SJCRH30 (cell line): Measurements from ENCODE around the gene CPNE5. TPM values are rescaled to one million over a fixed set of nuclear protein-coding genes. Genes with fewer than 3 reads are reported as not detected.

Experiments used
- DNase-seq, 2 experiments: peaks; one replicate each; pipeline ENCODE4 v3.0.0-alpha.2; 2015 to 2020
- H3K27ac ChIP-seq: fragments of 250-450 bp; sonication (Bioruptor Pico); 2 replicates; pipeline ENCODE4 v1.5.1; 2020; ENCODE audit warnings: mild to moderate bottlenecking, moderate library complexity
- H3K27me3 ChIP-seq: fragments of 250-450 bp; sonication (Bioruptor Pico); 2 replicates; pipeline ENCODE4 v1.5.1; 2020; ENCODE audit warnings: mild to moderate bottlenecking, moderate library complexity
- H3K36me3 ChIP-seq: fragments of 250-450 bp; sonication (Bioruptor Pico); 2 replicates; pipeline ENCODE4 v1.5.1; 2020; ENCODE audit warnings: mild to moderate bottlenecking, moderate library complexity
- H3K4me1 ChIP-seq: fragments of 250-450 bp; sonication (Bioruptor Pico); 2 replicates; pipeline ENCODE4 v1.5.1; 2020; ENCODE audit warnings: mild to moderate bottlenecking, moderate library complexity
- H3K4me3 ChIP-seq: fragments of 250-450 bp; sonication (Bioruptor Pico); 2 replicates; pipeline ENCODE4 v1.5.1; 2020; ENCODE audit warnings: mild to moderate bottlenecking, moderate library complexity
- H3K9me3 ChIP-seq: fragments of 250-450 bp; sonication (Bioruptor Pico); replicated peaks from 2 replicates; pipeline ENCODE4 v1.5.1; 2020; ENCODE audit warnings: mild to moderate bottlenecking, moderate library complexity
- total RNA-seq: library from RNA; depleted of rRNA; stranded (reverse); fragments of >200 nt; shearing (Covaris generic); gene quantifications from 2 replicates; pipeline ENCODE4 v1.2.3, GENCODE V29; 2014

Gene CPNE5
- total RNA-seq, 1 experiment from 2014 or later = 0.57 TPM

GRCh38 chr6:36834576-36835341, 4.5 kb downstream of the CPNE5 start:
- Histone ChIP-seq H3K36me3 (no peaks in the 10 kb centered on the region), H3K4me3 (no peak overlapping the region), H3K27ac (no peak overlapping the region), H3K27me3 (peaks cover 11% of the 10 kb centered on the region; the same call in 1 of the 2 replicates), H3K4me1 (no peaks in the 10 kb centered on the region), H3K9me3 (no peaks in the 10 kb centered on the region)
- peak; percentile 51 to 65 for DNase-seq

- H3K27me3 ChIP-seq = peaks cover 3% of the 10 kb centered on the region; the same call in 1 of the 2 replicates
- H3K9me3 ChIP-seq = no peaks in the 10 kb centered on the region
- no peak for DNase-seq
- no peak overlapping the region for H3K27ac ChIP-seq
- no peaks in the 10 kb centered on the region for H3K4me1 ChIP-seq
- no peaks in the 10 kb centered on the region for H3K36me3 ChIP-seq
- no peak overlapping the region for H3K4me3 ChIP-seq
These were observed 6.0 kb downstream of the CPNE5 start for GRCh38 chr6:36833182-36833789.

- no peaks in the 10 kb centered on the region for H3K36me3 ChIP-seq
- H3K27me3 ChIP-seq = no peaks in the 10 kb centered on the region; the same call in 1 of the 2 replicates
- H3K27ac ChIP-seq = no peak overlapping the region
- no peaks in the 10 kb centered on the region for H3K9me3 ChIP-seq
- no peak overlapping the region for H3K4me3 ChIP-seq
- no peak for DNase-seq
- H3K4me1 ChIP-seq = peaks cover 3% of the 10 kb centered on the region; the same call in 1 of the 2 replicates
These were observed 6.9 kb downstream of the CPNE5 start for GRCh38 chr6:36832313-36832712.

- H3K4me3 ChIP-seq = no peak overlapping the region
- no peak overlapping the region for H3K27ac ChIP-seq
- no peaks in the 10 kb centered on the region for H3K27me3 ChIP-seq
- DNase-seq = no peak
- no peaks in the 10 kb centered on the region for H3K9me3 ChIP-seq
- H3K36me3 ChIP-seq = no peaks in the 10 kb centered on the region
- peaks cover 4% of the 10 kb centered on the region; the same call in 1 of the 2 replicates for H3K4me1 ChIP-seq
These were observed 8.7 kb downstream of the CPNE5 start for GRCh38 chr6:36830577-36830976.

GRCh38 chr6:36829919-36830544, 9.2 kb downstream of the CPNE5 start:
- Histone ChIP-seq H3K36me3 (no peaks in the 10 kb centered on the region), H3K4me1 (peaks cover 4% of the 10 kb centered on the region; the same call in 1 of the 2 replicates), H3K9me3 (no peaks in the 10 kb centered on the region), H3K27me3 (no peaks in the 10 kb centered on the region), H3K4me3 (no peak overlapping the region), H3K27ac (no peak overlapping the region)
- no peak for DNase-seq

GRCh38 chr6:36827261-36828079, 11.8 kb downstream of the CPNE5 start:
- Histone ChIP-seq H3K36me3 (no peaks in the 10 kb centered on the region), H3K4me3 (peak overlapping the region; percentile 25), H3K27ac (peak overlapping the region; percentile 24), H3K27me3 (0 out of 2 replicates have a peak, but pooled peaks cover 5% of the 10 kb centered on the region), H3K9me3 (no peaks in the 10 kb centered on the region), H3K4me1 (peaks cover 4% of the 10 kb centered on the region; the same call in 1 of the 2 replicates)
- peak; percentile 59 to 71 for DNase-seq

- DNase-seq = no peak
- Histone ChIP-seq H3K27ac (no peak overlapping the region), H3K9me3 (no peaks in the 10 kb centered on the region), H3K36me3 (no peaks in the 10 kb centered on the region), H3K4me1 (peaks cover 4% of the 10 kb centered on the region; the same call in 1 of the 2 replicates), H3K27me3 (0 out of 2 replicates have a peak, but pooled peaks cover 5% of the 10 kb centered on the region), H3K4me3 (peak overlapping the region; percentile 25)
These were observed 12.6 kb downstream of the CPNE5 start for GRCh38 chr6:36826520-36827227.

GRCh38 chr6:36825994-36826393, 13.2 kb downstream of the CPNE5 start:
- Histone ChIP-seq H3K36me3 (no peaks in the 10 kb centered on the region), H3K27me3 (0 out of 2 replicates have a peak, but pooled peaks cover 5% of the 10 kb centered on the region), H3K27ac (no peak overlapping the region), H3K9me3 (no peaks in the 10 kb centered on the region), H3K4me3 (no peak overlapping the region), H3K4me1 (peaks cover 9% of the 10 kb centered on the region)
- DNase-seq = no peak

GRCh38 chr6:36825452-36825851, 13.8 kb downstream of the CPNE5 start:
- H3K9me3 ChIP-seq = no peaks in the 10 kb centered on the region
- H3K4me1 ChIP-seq = peaks cover 14% of the 10 kb centered on the region
- no peak overlapping the region for H3K27ac ChIP-seq
- 0 out of 2 replicates have a peak, but pooled peaks cover 5% of the 10 kb centered on the region for H3K27me3 ChIP-seq
- H3K4me3 ChIP-seq = no peak overlapping the region
- H3K36me3 ChIP-seq = no peaks in the 10 kb centered on the region
- DNase-seq = no peak

- H3K4me3 ChIP-seq = no peak overlapping the region
- H3K27ac ChIP-seq = no peak overlapping the region
- H3K27me3 ChIP-seq = 0 out of 2 replicates have a peak, but pooled peaks cover 5% of the 10 kb centered on the region
- no peaks in the 10 kb centered on the region for H3K9me3 ChIP-seq
- peaks cover 15% of the 10 kb centered on the region for H3K4me1 ChIP-seq
- H3K36me3 ChIP-seq = no peaks in the 10 kb centered on the region
- DNase-seq = no peak
These were observed 15.0 kb downstream of the CPNE5 start for GRCh38 chr6:36824253-36824652.

GRCh38 chr6:36823421-36824096, 15.7 kb downstream of the CPNE5 start:
- peak in 1 of 2 experiments; percentile 40 for DNase-seq
- H3K27me3 ChIP-seq = 0 out of 2 replicates have a peak, but pooled peaks cover 5% of the 10 kb centered on the region
- no peak overlapping the region for H3K4me3 ChIP-seq
- no peaks in the 10 kb centered on the region for H3K36me3 ChIP-seq
- no peaks in the 10 kb centered on the region for H3K9me3 ChIP-seq
- peaks cover 15% of the 10 kb centered on the region for H3K4me1 ChIP-seq
- no peak overlapping the region for H3K27ac ChIP-seq

GRCh38 chr6:36822506-36823269, 16.6 kb downstream of the CPNE5 start:
- H3K27ac ChIP-seq = no peak overlapping the region
- no peak for DNase-seq
- H3K4me1 ChIP-seq = peaks cover 15% of the 10 kb centered on the region
- no peaks in the 10 kb centered on the region for H3K9me3 ChIP-seq
- H3K4me3 ChIP-seq = no peak overlapping the region
- 0 out of 2 replicates have a peak, but pooled peaks cover 5% of the 10 kb centered on the region for H3K27me3 ChIP-seq
- no peaks in the 10 kb centered on the region for H3K36me3 ChIP-seq
